ENCODE data around the gene KCNG3. TPM values are rescaled to one million over a fixed set of nuclear protein-coding genes. Genes with fewer than 3 reads are reported as not detected.
A peak's percentile ranks its signal among the peaks of the same experiment; 100 is the strongest.

Gene KCNG3
- total RNA-seq, 2 experiments from 2014 or later = 0.19 to 0.30 TPM

DNA sequence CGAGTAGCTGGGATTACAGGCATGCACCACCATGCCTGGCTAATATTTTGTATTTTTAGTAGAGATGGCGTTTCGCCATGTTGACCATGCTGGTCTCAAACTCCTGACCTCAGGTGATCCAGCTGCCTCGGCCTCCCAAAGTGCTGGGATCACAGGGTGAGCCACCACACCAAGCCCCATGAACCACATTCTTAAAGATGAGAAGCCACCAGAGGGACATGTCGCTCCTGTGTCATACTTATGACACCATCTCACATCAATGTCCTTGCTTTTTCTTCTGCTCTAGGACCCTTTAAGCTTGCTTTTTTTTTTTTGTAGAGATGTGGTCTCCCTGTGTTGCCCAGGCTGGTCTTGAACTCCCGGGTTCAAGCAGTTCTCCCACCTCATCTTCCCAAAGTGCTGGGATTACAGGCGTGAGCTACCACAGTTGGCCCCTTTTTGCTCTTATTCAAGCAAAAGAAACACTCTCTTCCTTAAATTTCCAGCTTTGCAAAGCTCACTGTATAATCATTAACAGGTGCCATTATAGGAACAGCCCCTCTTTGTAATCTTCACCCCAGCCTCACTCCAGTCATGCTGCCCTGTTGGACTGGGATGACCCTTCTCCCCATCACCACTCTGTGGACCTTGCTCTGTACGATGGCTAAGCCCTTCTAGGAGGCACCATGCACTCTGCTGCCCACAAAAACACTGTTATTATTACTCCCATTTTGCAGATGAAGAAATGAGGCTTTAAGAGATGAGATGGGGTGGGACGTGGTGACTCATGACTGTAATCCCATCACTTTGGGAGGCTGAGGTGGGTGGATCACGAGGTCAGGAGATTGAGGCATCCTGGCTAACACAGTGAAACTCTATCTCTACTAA lies 10.8 kb upstream of the KCNG3 start:
- DNase-seq = no peak
- Mint-ChIP-seq H3K9me3 (no peaks in the 10 kb centered on the region), H3K4me3 (no peak overlapping the region), H3K4me1 (ENCODE audit: low read depth) (peaks cover 8% of the 10 kb centered on the region), H3K27me3 (ENCODE audit: low read depth) (no peaks in the 10 kb centered on the region), H3K27ac (no peak overlapping the region), H3K36me3 (ENCODE audit: low read depth) (no peaks in the 10 kb centered on the region)
- CTCF ChIA-PET = interaction anchor here (0.6 to 1.1 kb wide), 4 partner anchors 8 to 208 kb away, joined by 3 to 4 read pairs (median 3); no protein-coding TSS in a partner anchor
- intact Hi-C loops (cut with micrococcal nuclease) = no loop called here

DNA sequence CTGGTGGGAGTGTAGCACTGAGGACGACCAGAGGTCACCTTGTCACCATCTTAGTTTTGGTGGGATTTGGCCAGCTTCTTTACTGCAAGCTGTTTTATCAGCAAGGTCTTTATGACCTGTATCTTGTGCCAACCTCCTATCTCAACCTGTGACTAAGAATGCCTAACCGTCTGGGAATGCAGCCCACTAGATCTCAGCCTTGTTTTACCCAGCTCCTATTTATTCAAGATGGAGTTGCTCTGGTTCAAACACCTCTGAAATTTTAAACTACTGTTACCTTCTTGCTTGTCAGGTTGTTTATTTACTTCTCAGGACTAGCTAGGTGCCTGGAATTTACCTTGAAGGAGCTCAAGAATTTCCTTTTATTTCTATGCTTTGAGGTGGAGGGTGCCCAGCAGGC lies 9.5 kb upstream of the KCNG3 start:
- Mint-ChIP-seq H3K27ac (no peak overlapping the region), H3K4me1 (ENCODE audit: low read depth) (peaks cover 8% of the 10 kb centered on the region), H3K9me3 (no peaks in the 10 kb centered on the region), H3K27me3 (ENCODE audit: low read depth) (no peaks in the 10 kb centered on the region), H3K4me3 (no peak overlapping the region), H3K36me3 (ENCODE audit: low read depth) (no peaks in the 10 kb centered on the region)
- intact Hi-C loops (cut with micrococcal nuclease) = no loop called here
- DNase-seq = no peak
- CTCF ChIA-PET = interaction anchor here (1.0 to 1.2 kb wide), 2 partner anchors 9 to 161 kb away, joined by 3 read pairs; partner anchors contain the start of gene KCNG3

DNA sequence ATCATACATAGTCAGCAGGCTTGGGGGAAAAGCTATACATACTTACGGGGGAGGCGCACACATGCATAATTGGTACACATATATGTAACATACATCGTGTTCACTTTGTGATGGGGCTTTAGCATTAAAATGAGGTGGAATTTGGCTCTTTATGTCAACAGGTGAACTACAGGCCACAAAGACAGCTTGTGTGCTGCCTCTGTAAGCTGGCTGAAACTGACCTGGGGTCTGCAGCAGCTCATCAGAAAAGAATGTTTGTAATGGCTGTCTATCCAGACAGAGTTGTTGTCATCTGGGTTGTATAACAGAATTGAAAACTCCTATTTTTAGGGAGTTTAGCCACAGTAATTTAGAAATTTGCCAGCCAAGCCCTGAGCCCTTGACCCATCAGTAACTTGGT lies 4.7 kb upstream of the KCNG3 start:
- DNase-seq = no peak
- Mint-ChIP-seq H3K36me3 (ENCODE audit: low read depth) (no peaks in the 10 kb centered on the region), H3K9me3 (no peaks in the 10 kb centered on the region), H3K4me1 (ENCODE audit: low read depth) (peaks cover 6% of the 10 kb centered on the region), H3K27me3 (ENCODE audit: low read depth) (peaks cover 3% of the 10 kb centered on the region), H3K4me3 (no peak overlapping the region), H3K27ac (no peak overlapping the region)
- intact Hi-C loops (cut with micrococcal nuclease) = loop anchor here (5.0 kb wide), 1 partner anchor 294 kb away; the partner anchor contains the start of gene HAAO
- CTCF ChIA-PET = interaction anchor here (0.6 to 4.3 kb wide), 4 partner anchors 14 to 300 kb away, joined by 3 to 30 read pairs (median 5); no protein-coding TSS in a partner anchor

DNA sequence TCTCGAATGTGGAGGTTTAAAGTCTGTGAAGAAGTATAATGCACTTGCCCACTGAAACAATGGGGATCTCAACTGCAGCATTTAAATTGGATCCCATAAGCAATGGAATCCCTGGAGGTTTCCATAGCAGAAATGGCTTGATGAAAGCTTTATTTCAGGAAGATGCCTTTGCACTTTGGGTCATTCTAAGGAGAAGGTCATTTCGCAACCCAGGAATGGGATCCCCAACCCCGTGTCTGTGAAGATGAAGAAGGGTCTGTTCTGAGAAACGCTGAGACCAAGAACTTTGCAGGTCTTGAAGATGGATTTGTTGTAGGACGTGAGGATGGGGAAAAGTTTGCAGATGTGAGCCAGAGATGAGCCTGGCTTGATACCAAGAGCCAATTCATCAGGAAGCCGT lies 1.8 kb upstream of the KCNG3 start:
- intact Hi-C loops (cut with micrococcal nuclease) = loop anchor here (1.0 to 5.0 kb wide), 8 partner anchors 18 to 399 kb away; partner anchors contain the start of genes HAAO and MTA3
- no peak overlapping the region for H3K4me3 Mint-ChIP-seq
- no peak overlapping the region for H3K27ac Mint-ChIP-seq
- H3K27me3 Mint-ChIP-seq (ENCODE audit: low read depth) = peaks cover 10% of the 10 kb centered on the region
- CTCF ChIA-PET = interaction anchor here (0.7 to 4.3 kb wide), 7 partner anchors 10 to 316 kb away, joined by 3 to 30 read pairs (median 5); no protein-coding TSS in a partner anchor
- H3K4me1 Mint-ChIP-seq (ENCODE audit: low read depth) = peaks cover 6% of the 10 kb centered on the region
- no peaks in the 10 kb centered on the region for H3K36me3 Mint-ChIP-seq (ENCODE audit: low read depth)
- no peak for DNase-seq
- no peaks in the 10 kb centered on the region for H3K9me3 Mint-ChIP-seq

DNA sequence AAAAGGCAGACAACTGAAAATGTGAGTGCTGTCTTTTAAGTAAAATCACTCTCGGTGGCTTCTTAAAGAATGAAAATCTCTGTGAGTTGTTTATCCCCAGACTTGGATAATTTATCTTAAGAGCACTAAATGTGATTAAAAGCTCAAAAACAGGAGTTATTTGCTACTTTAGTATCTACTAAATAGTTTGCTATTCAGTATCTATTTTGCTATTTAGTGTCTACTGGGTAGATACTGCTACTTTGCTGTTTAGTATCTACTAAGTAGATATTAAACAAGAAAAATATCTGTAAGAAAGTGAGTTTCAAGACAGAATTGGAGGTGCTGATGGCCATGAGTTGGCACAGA lies 1.4 kb upstream of the KCNG3 start:
- Mint-ChIP-seq H3K4me3 (peak overlapping the region; percentile 94), H3K36me3 (ENCODE audit: low read depth) (no peaks in the 10 kb centered on the region), H3K27me3 (ENCODE audit: low read depth) (peaks cover 10% of the 10 kb centered on the region), H3K9me3 (no peaks in the 10 kb centered on the region), H3K27ac (no peak overlapping the region), H3K4me1 (ENCODE audit: low read depth) (peaks cover 6% of the 10 kb centered on the region)
- DNase-seq = no peak
- intact Hi-C loops (cut with micrococcal nuclease) = loop anchor here (1.0 to 5.0 kb wide), 8 partner anchors 18 to 398 kb away; partner anchors contain the start of genes HAAO and MTA3
- CTCF ChIA-PET = interaction anchor here (0.6 to 4.3 kb wide), 7 partner anchors 16 to 316 kb away, joined by 3 to 30 read pairs (median 5); no protein-coding TSS in a partner anchor

DNA sequence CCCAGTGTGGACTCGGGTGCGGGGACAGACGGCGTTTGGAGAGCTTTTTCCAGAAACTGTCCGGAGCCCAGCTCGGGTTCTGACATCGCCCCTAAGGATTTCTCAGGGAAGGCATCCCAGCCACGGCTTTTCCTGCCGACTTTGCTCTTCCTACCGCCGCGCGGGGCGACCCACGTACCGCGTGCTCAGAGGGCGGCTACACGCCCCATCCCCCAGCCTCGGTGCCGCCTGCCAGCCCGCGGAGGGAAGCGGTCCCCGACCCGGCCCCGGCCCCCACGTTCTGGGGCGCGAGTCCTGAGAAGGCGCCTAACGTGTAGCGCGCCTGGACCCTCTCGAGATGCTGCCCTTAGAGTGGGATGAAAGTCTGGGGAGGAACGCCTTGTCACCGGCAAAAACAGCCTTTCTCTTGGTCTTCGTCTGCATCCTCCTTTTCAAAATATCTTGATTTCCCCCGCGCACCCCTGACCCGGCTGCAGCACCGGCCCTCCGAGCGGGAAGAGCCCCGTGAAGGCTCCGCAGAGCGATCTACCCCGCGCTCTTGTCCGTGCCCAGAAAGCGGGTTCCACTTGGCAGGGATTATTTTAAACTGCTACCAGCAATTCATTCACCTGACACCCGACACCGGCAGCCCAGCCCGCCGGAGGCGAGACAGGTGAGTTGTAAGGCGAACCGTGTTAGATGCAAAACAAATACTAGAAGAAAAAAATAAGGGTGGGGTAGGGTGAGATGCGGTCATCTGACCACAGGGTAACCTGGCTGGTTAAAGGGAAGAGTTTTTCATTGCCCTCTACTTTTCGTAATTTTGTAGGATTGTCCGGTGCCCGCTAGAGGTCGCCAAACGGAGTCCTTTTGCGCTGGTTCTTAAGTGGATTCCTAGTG lies 812 bp upstream of the KCNG3 start:
- Mint-ChIP-seq H3K4me1 (ENCODE audit: low read depth) (peaks cover 6% of the 10 kb centered on the region), H3K27me3 (ENCODE audit: low read depth) (peaks cover 10% of the 10 kb centered on the region), H3K27ac (no peak overlapping the region), H3K9me3 (no peaks in the 10 kb centered on the region), H3K4me3 (peak overlapping the region; percentile 94), H3K36me3 (ENCODE audit: low read depth) (no peaks in the 10 kb centered on the region)
- CTCF ChIA-PET = interaction anchor here (0.6 to 4.3 kb wide), 8 partner anchors 8 to 176 kb away, joined by 3 to 30 read pairs (median 4); no protein-coding TSS in a partner anchor
- intact Hi-C loops (cut with micrococcal nuclease) = loop anchor here (1.0 to 5.0 kb wide), 9 partner anchors 19 to 398 kb away; partner anchors contain the start of genes COX7A2L, HAAO and MTA3
- DNase-seq = peak; percentile 90

DNA sequence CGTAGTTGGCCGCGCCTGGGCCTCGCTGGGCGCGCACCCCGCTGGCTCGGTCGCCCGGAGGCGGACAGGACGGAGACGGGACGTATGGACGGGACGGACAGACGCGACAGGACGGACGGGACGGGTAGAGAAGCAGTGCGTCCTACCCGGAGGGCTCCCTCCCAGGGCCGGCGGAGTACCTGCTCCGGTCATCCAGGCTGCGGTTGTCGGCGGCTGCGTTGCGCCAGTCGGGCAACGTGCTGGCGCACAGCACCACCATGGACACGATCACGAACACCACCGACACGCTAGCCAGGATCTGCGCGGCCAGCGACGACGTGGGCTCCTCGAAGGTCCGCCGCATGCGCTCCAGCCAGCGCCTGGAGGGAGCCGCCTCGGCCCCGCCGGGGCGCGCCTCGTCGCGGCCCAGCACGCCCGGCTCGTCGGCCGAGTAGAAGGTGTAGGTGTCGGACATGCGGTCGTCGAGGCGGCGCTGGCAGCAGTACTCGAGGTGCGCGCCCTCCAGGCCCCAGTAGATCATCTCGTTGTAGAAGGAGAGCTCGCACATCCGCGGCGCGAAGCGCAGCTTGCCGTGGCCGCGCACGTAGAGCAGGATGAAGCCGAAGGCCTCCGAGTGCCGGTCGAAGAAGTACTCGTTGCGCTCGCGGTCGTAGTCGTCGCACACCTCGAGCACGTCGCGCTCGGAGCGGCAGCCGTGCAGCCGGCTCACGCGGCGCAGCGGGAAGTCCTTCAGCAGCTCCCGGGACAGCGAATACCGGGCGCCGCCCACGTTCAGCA lies 903 bp downstream of the KCNG3 start:
- CTCF ChIA-PET = no interaction called here
- H3K9me3 Mint-ChIP-seq = no peaks in the 10 kb centered on the region
- peaks cover 10% of the 10 kb centered on the region for H3K27me3 Mint-ChIP-seq (ENCODE audit: low read depth)
- intact Hi-C loops (cut with micrococcal nuclease) = no loop called here
- peak overlapping the region; percentile 68 for H3K4me3 Mint-ChIP-seq
- DNase-seq = peak; percentile 58
- no peaks in the 10 kb centered on the region for H3K36me3 Mint-ChIP-seq (ENCODE audit: low read depth)
- no peak overlapping the region for H3K27ac Mint-ChIP-seq
- H3K4me1 Mint-ChIP-seq (ENCODE audit: low read depth) = peaks cover 6% of the 10 kb centered on the region

DNA sequence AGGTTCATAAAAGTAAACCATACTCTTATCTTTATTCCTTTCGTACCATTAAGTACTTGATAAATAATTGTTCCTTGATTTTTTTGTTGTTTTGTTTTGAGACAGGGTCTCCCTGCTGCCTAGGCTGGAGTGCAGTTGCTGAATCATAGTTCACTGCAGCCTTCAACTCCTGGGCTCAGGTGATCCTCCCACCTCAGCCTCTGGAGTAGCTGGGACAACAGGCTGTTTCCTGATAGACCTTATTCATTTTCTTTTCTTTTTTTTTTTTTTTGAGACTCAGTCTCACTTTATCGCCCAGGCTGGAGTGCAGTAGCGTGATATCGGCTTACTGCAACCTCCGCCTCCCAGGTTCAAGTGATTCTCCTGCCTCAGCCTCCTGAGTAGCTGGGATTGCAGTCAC lies 5.5 kb downstream of the KCNG3 start:
- Mint-ChIP-seq H3K4me1 (ENCODE audit: low read depth) (no peaks in the 10 kb centered on the region), H3K9me3 (no peaks in the 10 kb centered on the region), H3K27me3 (ENCODE audit: low read depth) (peaks cover 7% of the 10 kb centered on the region), H3K4me3 (no peak overlapping the region), H3K27ac (no peak overlapping the region), H3K36me3 (ENCODE audit: low read depth) (no peaks in the 10 kb centered on the region)
- intact Hi-C loops (cut with micrococcal nuclease) = no loop called here
- CTCF ChIA-PET = no interaction called here
- no peak for DNase-seq

DNA sequence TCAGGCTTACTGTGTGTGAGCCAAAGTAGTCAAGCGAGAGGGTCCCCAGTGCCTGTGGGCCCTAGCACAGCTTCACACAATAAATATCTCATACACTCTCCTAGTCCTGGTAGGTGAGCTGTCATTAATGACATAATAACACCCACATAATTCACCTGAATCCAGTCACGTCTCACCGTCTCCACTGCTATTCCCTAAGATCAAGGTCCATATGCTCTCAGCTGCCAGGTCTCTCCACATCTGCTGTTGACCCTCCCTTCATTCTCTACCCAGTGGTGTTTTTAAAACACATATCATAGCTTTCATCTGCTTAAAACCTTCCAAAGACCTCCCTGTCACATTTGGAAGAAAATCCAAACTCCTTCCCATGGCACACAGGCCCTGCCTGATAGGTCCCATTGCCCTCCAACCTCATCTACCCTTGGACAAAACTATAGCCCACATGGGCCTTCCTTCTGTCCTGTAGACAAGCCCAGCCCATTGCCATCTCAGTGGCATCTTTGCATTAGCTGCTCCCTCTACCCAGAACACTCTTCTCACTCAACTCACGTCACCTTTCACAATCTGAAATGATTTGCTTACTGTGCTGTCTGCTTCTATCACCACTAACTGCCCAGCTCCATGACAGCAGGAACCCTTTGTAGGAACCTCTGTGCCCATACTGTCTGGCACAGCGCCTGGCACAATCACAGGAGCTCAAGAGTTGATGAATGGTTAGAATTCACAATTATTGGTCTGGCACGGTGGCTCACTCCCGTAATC lies 7.5 kb downstream of the KCNG3 start:
- CTCF ChIA-PET = interaction anchor here (0.8 to 1.5 kb wide), 2 partner anchors 175 to 176 kb away, joined by 3 to 4 read pairs; no protein-coding TSS in a partner anchor
- no peak for DNase-seq
- H3K36me3 Mint-ChIP-seq (ENCODE audit: low read depth) = no peaks in the 10 kb centered on the region
- intact Hi-C loops (cut with micrococcal nuclease) = no loop called here
- no peaks in the 10 kb centered on the region for H3K4me1 Mint-ChIP-seq (ENCODE audit: low read depth)
- no peak overlapping the region for H3K27ac Mint-ChIP-seq
- no peak overlapping the region for H3K4me3 Mint-ChIP-seq
- no peaks in the 10 kb centered on the region for H3K9me3 Mint-ChIP-seq
- no peaks in the 10 kb centered on the region for H3K27me3 Mint-ChIP-seq (ENCODE audit: low read depth)

DNA sequence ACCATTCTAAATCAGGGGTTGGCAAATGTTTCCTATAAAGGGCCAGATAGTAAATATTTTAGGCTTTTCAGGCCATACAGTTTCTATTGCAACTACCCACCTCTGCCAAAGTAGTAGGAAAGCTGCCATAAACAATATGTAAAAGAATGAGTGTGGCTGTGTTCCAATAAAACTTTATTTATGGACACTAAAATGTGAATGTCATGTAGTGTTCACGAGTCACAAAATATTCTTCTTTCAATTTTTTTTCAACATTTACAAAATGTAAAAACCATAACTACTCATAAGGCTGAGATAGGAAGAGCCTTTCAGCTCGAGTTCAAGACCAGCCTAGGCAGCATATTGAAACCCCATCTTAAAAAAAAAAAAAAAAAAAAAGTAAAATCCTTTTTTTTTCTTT lies 13.4 kb downstream of the KCNG3 start:
- Mint-ChIP-seq H3K4me1 (ENCODE audit: low read depth) (no peaks in the 10 kb centered on the region), H3K27me3 (ENCODE audit: low read depth) (no peaks in the 10 kb centered on the region), H3K4me3 (no peak overlapping the region), H3K36me3 (ENCODE audit: low read depth) (no peaks in the 10 kb centered on the region), H3K9me3 (no peaks in the 10 kb centered on the region), H3K27ac (no peak overlapping the region)
- no peak for DNase-seq
- CTCF ChIA-PET = interaction anchor here (0.6 kb wide), 1 partner anchor 58 kb away, joined by 3 read pairs; no protein-coding TSS in a partner anchor
- intact Hi-C loops (cut with micrococcal nuclease) = no loop called here
